Dedifferentiated amniotic fluid mesenchymal stem cell (primary cell): ENCODE results near the gene TSPAN6.

Source experiments
- DNase-seq: peaks from one replicate; pipeline ENCODE4 v3.0.0-alpha.2; 2016; ENCODE audit errors: extremely low spot score

Gene TSPAN6

DNA sequence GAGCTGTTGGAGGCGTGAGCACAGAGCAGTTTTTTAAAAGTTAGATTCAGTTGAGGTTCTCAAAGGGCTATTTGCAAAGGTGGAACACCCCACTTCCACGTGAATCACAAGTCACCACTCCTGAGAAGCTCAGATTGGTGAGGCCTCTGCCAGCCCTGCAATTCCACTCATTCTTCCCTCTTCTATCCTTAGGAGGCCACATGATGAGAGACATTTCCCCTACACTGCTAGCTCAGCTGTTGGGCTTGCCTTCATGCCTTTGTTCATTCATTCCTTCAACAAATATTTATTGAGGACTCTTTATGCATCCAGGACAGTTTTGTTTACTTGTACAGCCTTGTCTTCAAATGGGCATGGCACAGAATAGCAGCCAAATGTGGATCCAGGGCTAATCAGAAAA is 11.1 kb upstream of the TSPAN6 start:
- DNase-seq: no peak

GRCh38 chrX:100647095-100647494 is 10.5 kb upstream of the TSPAN6 start:
- peak; percentile 26 for DNase-seq

DNA sequence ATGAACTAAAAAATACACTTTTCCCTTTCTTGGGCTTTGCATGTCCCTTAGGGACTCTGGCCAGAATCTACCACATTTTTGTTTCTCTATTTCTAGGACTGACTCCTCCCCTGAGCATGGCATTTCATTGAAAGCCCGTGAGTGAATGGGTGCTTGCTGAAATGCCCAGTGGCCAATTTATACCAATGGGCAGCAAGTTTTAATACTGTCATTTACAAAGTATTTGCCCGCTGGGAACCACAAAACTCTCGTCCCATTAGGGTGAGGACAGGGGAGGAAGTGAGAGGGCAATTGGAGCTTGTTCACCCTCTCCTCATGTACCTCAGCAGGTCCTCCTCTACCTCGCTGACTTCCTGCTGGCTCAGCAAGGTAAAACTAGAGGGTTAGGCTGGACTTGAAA is 8.5 kb upstream of the TSPAN6 start:
- no peak for DNase-seq

GRCh38 chrX:100643956-100644860 is 7.6 kb upstream of the TSPAN6 start, which contains the start of gene SRPX2:
TSS of gene SRPX2 (plus strand) at chrX:100644199. CDS start at chrX:100646323, 2,124 bp downstream.
- DNase-seq: peak; percentile 71

GRCh38 chrX:100643212-100643611 is 6.6 kb upstream of the TSPAN6 start:
- DNase-seq: no peak

GRCh38 chrX:100642290-100642689 is 5.7 kb upstream of the TSPAN6 start:
- no peak for DNase-seq

GRCh38 chrX:100635989-100636320 is 651 bp downstream of the TSPAN6 start:
- DNase-seq: no peak

GRCh38 chrX:100635040-100635439 is 1.6 kb downstream of the TSPAN6 start:
- no peak for DNase-seq

GRCh38 chrX:100625985-100626491 is 10.6 kb downstream of the TSPAN6 start:
- DNase-seq: no peak

GRCh38 chrX:100623001-100623400 is 13.6 kb downstream of the TSPAN6 start:
- no peak for DNase-seq

GRCh38 chrX:100615005-100615404 is 21.6 kb downstream of the TSPAN6 start:
- peak; percentile 61 for DNase-seq

DNA sequence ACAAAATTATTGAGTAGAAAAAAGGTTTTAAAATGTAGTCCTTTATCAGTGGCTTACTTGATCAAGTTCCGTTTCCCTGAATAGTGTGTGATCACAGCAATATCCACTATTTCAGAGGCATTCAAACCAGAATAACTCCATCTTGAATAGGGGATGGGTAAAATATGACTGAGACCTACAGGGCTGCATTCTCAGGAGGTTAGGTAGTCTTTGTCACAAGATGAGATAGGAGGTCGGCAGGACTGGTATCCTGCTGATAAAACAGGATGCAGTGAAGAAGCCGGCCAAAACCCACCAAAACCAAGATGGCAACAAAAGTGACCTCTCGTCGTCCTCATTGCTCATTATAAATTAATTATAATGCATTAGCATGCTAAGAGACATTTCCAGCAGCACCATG is 24.7 kb downstream of the TSPAN6 start:
- no peak for DNase-seq

- no peak for DNase-seq
Measured at GRCh38 chrX:100609591-100609990, 27.0 kb downstream of the TSPAN6 start.

- no peak for DNase-seq
Measured at GRCh38 chrX:100606753-100607152, 29.9 kb downstream of the TSPAN6 start.

GRCh38 chrX:100600758-100601157 is 35.8 kb downstream of the TSPAN6 start:
- DNase-seq: no peak

- DNase-seq: no peak
Measured at GRCh38 chrX:100600340-100600739, 36.3 kb downstream of the TSPAN6 start.

- no peak for DNase-seq
Measured at GRCh38 chrX:100599456-100599855, 37.1 kb downstream of the TSPAN6 start.

- no peak for DNase-seq
Measured at GRCh38 chrX:100596601-100597000, 40.0 kb downstream of the TSPAN6 start.

DNA sequence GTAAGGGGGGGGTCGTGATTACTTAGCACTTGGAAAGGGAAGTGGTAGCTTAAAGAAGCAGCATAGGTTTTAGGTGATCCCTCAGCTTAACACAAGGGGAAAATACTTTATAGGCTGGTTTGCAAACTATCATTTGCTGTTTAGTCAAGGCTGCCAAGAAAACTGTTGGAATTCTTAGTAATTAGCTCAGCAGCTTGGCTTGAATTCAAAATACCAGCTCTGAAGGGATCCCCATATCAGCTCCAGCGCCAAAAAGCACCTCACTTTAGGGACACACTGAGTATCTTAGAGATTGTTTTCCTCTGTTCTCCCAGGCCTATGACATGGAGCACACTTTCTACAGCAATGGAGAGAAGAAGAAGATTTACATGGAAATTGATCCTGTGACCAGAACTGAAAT is 43.0 kb downstream of the TSPAN6 start:
- DNase-seq: no peak

GRCh38 chrX:100593126-100593525 is 43.5 kb downstream of the TSPAN6 start:
- no peak for DNase-seq

DNA sequence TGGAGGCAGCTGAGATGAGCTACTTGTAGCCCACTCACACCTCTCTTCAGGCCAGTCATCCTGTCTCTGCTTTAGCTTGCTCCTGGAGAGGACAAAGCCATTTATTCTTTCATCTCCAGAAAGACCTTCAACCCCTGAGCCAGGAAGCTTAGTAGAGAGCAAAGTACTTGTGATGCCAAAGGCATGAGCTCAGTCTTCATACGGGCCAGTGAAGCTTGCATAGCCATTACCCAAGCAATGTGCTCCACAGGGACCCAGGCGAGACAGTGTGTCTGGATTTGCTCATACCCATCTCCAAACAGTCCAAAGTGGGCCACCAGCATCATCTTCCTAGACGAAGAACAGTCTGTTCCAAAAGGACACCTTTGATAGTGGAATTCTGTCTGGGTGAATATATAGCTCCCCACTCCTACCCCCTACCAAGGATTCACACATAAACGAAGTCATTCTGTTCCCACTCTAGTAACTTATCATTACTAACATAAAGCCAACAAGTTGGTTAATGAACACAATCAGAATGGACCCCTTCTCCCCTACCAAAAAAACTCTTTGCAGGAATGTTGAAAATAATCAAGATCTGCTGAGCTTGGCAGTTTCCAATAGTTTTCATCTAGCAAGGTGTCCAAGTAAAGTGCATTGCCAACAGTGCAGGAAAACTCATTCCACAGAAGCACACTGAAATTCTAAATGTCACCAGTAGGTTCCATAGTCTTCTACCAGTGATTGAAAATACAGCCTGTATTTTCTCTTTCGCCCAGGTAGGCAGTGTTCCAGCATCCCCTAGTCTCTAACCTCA is 45.2 kb downstream of the TSPAN6 start:
- DNase-seq: no peak

GRCh38 chrX:100587861-100588260 is 48.7 kb downstream of the TSPAN6 start:
- no peak for DNase-seq

GRCh38 chrX:100586747-100587146 is 49.9 kb downstream of the TSPAN6 start:
- no peak for DNase-seq
